HepG2 (cell line): ENCODE results near the gene BIN1. TPM values are rescaled to one million over a fixed set of nuclear protein-coding genes. Genes with fewer than 3 reads are reported as not detected.

Source experiments
- ATAC-seq: fragments of 200-7000 bp; cut with Tn5 transposase; 3 replicates; pipeline ENCODE4 v1.9.1; 2020; ENCODE audit warnings: mild to moderate bottlenecking, moderate library complexity
- BruUV-seq: library from RNA; stranded (reverse); fragments of 400-500 nt; replicated peaks from 2 replicates; lab custom pipeline; 2021; lab: Mats Ljungman, UMichigan
- CTCF ChIA-PET: fragments of 300-600 bp; formaldehyde crosslinking; extraction: SDS; loops from one replicate; lab custom pipeline; 2021; ENCODE audit warnings: low total read pairs, inconsistent platforms, low intra/inter-chr PET ratio; lab: Yijun Ruan, JAX
- POLR2A ChIA-PET: fragments of 350-600 bp; sonication (Branson Sonifier 250); formaldehyde crosslinking; loops from one replicate; lab custom pipeline; 2020; ENCODE audit warnings: antibody characterized with exemption, inconsistent platforms; lab: Yijun Ruan, JAX
- DNase-seq: peaks from one replicate; pipeline ENCODE4 v3.0.0-alpha.2; 2015; ENCODE audit warnings: low spot score
- FAIRE-seq: peaks from 3 replicates; lab custom pipeline; 2011; peaks lifted over from hg19 to GRCh38; lab: Jason Lieb, UNC
- H2AFZ ChIP-seq: one replicate; pipeline ENCODE4 v1.6.1; 2011; ENCODE audit warnings: low read length, inconsistent platforms
- H3K27ac ChIP-seq: fragments of 300-600 bp; 3 replicates; pipeline ENCODE4 v1.8.0; 2011; ENCODE audit warnings: mixed run types, mild to moderate bottlenecking, mixed read lengths, low read length, inconsistent platforms; ENCODE audit not compliant: insufficient read depth; ENCODE audit errors: extremely low read length
- H3K27me3 ChIP-seq, 2 experiments: fragments of 200-600 bp in 1 of 2; 2 replicates in 1 of 2; 3 replicates in 1 of 2; pipeline versions ENCODE4 v1.6.0 to v1.8.0; 2011; ENCODE audit warnings: low read length in 2 of 2, mild to moderate bottlenecking in 2 of 2, moderate library complexity in 2 of 2, inconsistent platforms in 1 of 2; ENCODE audit not compliant: insufficient read depth in 2 of 2, control insufficient read depth in 1 of 2
- H3K36me3 ChIP-seq, 2 experiments: fragments of 200-600 bp in 1 of 2; replicated peaks in 1 of 2; 2 replicates in 1 of 2; 3 replicates in 1 of 2; pipeline versions ENCODE4 v1.5.1 to v1.8.0; 2011; ENCODE audit warnings: low read length in 2 of 2, inconsistent platforms in 1 of 2; ENCODE audit not compliant: insufficient read depth in 2 of 2, control insufficient read depth in 1 of 2
- H3K4me1 ChIP-seq: 2 replicates; pipeline ENCODE4 v1.5.1; 2012; ENCODE audit warnings: low read length, inconsistent platforms; ENCODE audit not compliant: insufficient read depth
- H3K4me2 ChIP-seq: 2 replicates; pipeline ENCODE4 v1.6.0; 2011; ENCODE audit warnings: low read depth, low read length, inconsistent platforms
- H3K4me3 ChIP-seq, 3 experiments: fragments of 200-600 bp in 1 of 3; sonication (generic), shearing (Covaris generic) in 1 of 3; replicated peaks in 1 of 3; 2 replicates each; pipeline ENCODE4 v1.5.1; 2011 to 2016; ENCODE audit warnings: low read length in 3 of 3, inconsistent platforms in 2 of 3, low read depth in 2 of 3, mild to moderate bottlenecking in 2 of 3, control low read depth in 1 of 3, mixed read lengths in 1 of 3; ENCODE audit not compliant: insufficient read depth in 1 of 3
- H3K79me2 ChIP-seq: one replicate; pipeline ENCODE4 v1.6.1; 2011; ENCODE audit warnings: low read length, inconsistent platforms; ENCODE audit not compliant: insufficient read depth
- H3K9ac ChIP-seq: 2 replicates; pipeline ENCODE4 v1.6.0; 2011; ENCODE audit warnings: mild to moderate bottlenecking, low read depth, low read length, inconsistent platforms; ENCODE audit not compliant: insufficient read depth
- H3K9me3 ChIP-seq: 2 replicates; pipeline ENCODE4 v1.5.1; 2012; ENCODE audit warnings: mild to moderate bottlenecking, low read length
- H4K20me1 ChIP-seq: 2 replicates; pipeline ENCODE4 v1.6.0; 2011; ENCODE audit warnings: inconsistent platforms, mild to moderate bottlenecking, low read length, moderate library complexity; ENCODE audit not compliant: insufficient read depth
- KDM1A ChIP-seq: IDR thresholded peaks from 2 replicates; pipeline ENCODE4 v1.6.1; 2016; ENCODE audit warnings: missing compliant biosample characterization
- MYNN ChIP-seq: sonication (generic); formaldehyde crosslinking; IDR thresholded peaks from 2 replicates; pipeline ENCODE4 v1.4.0; 2020; ENCODE audit warnings: mild to moderate bottlenecking, low read depth, missing genetic modification reagents
- RELA ChIP-seq: sonication (generic); formaldehyde crosslinking; IDR thresholded peaks from 2 replicates; pipeline ENCODE4 v1.4.0; 2020; ENCODE audit warnings: missing genetic modification reagents
- ZNF343 ChIP-seq: sonication (generic); formaldehyde crosslinking; IDR thresholded peaks from 2 replicates; pipeline ENCODE4 v1.4.0; 2020; ENCODE audit warnings: mild to moderate bottlenecking, missing genetic modification reagents
- ZNF546 ChIP-seq: sonication (generic); formaldehyde crosslinking; conservative IDR thresholded peaks from 2 replicates; pipeline ENCODE4 v1.8.1; 2023; ENCODE audit warnings: mild to moderate bottlenecking, missing genetic modification reagents
- ZNF607 ChIP-seq: sonication (generic); formaldehyde crosslinking; IDR thresholded peaks from 2 replicates; pipeline ENCODE4 v1.5.1; 2020; ENCODE audit warnings: missing genetic modification reagents, mild to moderate bottlenecking, borderline replicate concordance
- ZNF704 ChIP-seq: sonication (generic); formaldehyde crosslinking; IDR thresholded peaks from 2 replicates; pipeline ENCODE4 v1.8.1; 2023; ENCODE audit warnings: mild to moderate bottlenecking, inconsistent platforms, moderate library complexity, missing genetic modification reagents, borderline replicate concordance
- WGBS: methylation state at CpG from one replicate; pipeline ENCODE4 v1.1.6; 2017; ENCODE audit warnings: low lambda C conversion rate; 5-methylcytosine and 5-hydroxymethylcytosine counted together
- in situ Hi-C: cut with HindIII; loops from 2 replicates; pipeline ENCODE4 v1.10.0; 2017; ENCODE audit warnings: low pct_unique_long_range_greater_than_20kb; ENCODE audit not compliant: extremely low pct_ligation_motif_present
- intact Hi-C: fragments of 100-400 bp; cut with micrococcal nuclease; formaldehyde crosslinking; loops from one replicate; pipeline ENCODE4 v1.10.0; 2022; ENCODE audit not compliant: unreplicated experiment
- polyA plus RNA-seq, 8 experiments: library from polyadenylated mRNA; depleted of rRNA in 3 of 8; stranded (reverse) in 7 of 8; unstranded in 1 of 8; fragments of >200 nt; fragmentation: Illumina TruSeq in 4 of 8; extraction: Trizol in 4 of 8; gene quantifications; 2 replicates each; pipeline versions ENCODE4 v1.2.1 to v1.2.3, GENCODE V29; 2011 to 2016; ENCODE audit warnings: low read depth in 4 of 8, missing spikeins in 1 of 8, mixed read lengths in 1 of 8; ENCODE audit not compliant: insufficient read depth in 1 of 8
- total RNA-seq, 5 experiments: library from RNA; depleted of rRNA; stranded (reverse); fragments of >200 nt; fragmentation: Illumina TruSeq; extraction: Trizol; gene quantifications; 2 replicates each; pipeline ENCODE4 v1.2.3, GENCODE V29; 2016; ENCODE audit warnings: low read depth in 1 of 5

BIN1 gene
- total and polyA plus RNA-seq, 2 of the 13 experiments (the other 11 are each of a cell fraction or from before 2014, with no cell fraction given): 0.93 to 1.2 TPM

- 65% methylated on average over 6 of the region's 8 CpGs for WGBS
- TF ChIP-seq MYNN: no peak
- no peak for TF ChIP-seq RELA (CRISPR knock-in tag)
- no peak for TF ChIP-seq ZNF343 (CRISPR knock-in tag)
- TF ChIP-seq ZNF704 (CRISPR knock-in tag): no peak
- TF ChIP-seq ZNF546 (CRISPR knock-in tag): no peak
- TF ChIP-seq KDM1A (CRISPR knock-in tag): no peak
- TF ChIP-seq, all 625 proteins: peak for 0
- Histone ChIP-seq H3K4me1 (peaks cover 8% of the 10 kb centered on the region), H4K20me1 (no peaks in the 10 kb centered on the region), H3K27me3 (peaks cover 2 to 15% of the 10 kb centered on the region in 2 experiments; a peak in 2 of 5 replicates), H3K36me3 (no peaks in the 10 kb centered on the region), H3K9ac (no peak overlapping the region), H3K27ac (no peak overlapping the region), H3K4me3 (no peak overlapping the region), H2AFZ (no peak overlapping the region), H3K9me3 (no peaks in the 10 kb centered on the region), H3K4me2 (no peak overlapping the region), H3K79me2 (no peaks in the 10 kb centered on the region)
- DNase-seq (no peak), FAIRE-seq (no peak), ATAC-seq (no peak)
- ChIA-PET CTCF (no interaction called here), POLR2A (no interaction called here)
- in situ Hi-C loops (no loop called here), intact Hi-C loops (no loop called here)
- no TSS peak for BruUV-seq
These were observed 11.2 kb downstream of the BIN1 start for GRCh38 chr2:127095784-127096183.

GRCh38 chr2:127095367-127095641, 11.7 kb downstream of the BIN1 start:
- no TSS peak for BruUV-seq
- Histone ChIP-seq H3K27ac (no peak overlapping the region), H3K4me1 (peaks cover 3% of the 10 kb centered on the region; the same call in 1 of the 2 replicates), H3K4me2 (no peak overlapping the region), H3K36me3 (no peaks in the 10 kb centered on the region), H3K4me3 (no peak overlapping the region), H3K27me3 (peaks cover 3 to 14% of the 10 kb centered on the region in 2 experiments; a peak in 2 of 5 replicates), H3K9ac (no peak overlapping the region), H3K9me3 (no peaks in the 10 kb centered on the region), H3K79me2 (no peaks in the 10 kb centered on the region), H4K20me1 (no peaks in the 10 kb centered on the region), H2AFZ (no peak overlapping the region)
- FAIRE-seq: no peak
- no peak for DNase-seq
- in situ Hi-C loops: no loop called here
- ATAC-seq: no peak
- CTCF ChIA-PET: no interaction called here
- TF ChIP-seq ZNF607: no peak
- POLR2A ChIA-PET: no interaction called here
- intact Hi-C loops: no loop called here
- 76% methylated on average over 2 of the region's 2 CpGs for WGBS
